HepG2 (cell line): ENCODE measurements around the gene NYNRIN. TPM values are rescaled to one million over a fixed set of nuclear protein-coding genes. Genes with fewer than 3 reads are reported as not detected.

Experiments used
- ATAC-seq: fragments of 200-7000 bp; cut with Tn5 transposase; 3 replicates; pipeline ENCODE4 v1.9.1; 2020; ENCODE audit warnings: mild to moderate bottlenecking, moderate library complexity
- BruUV-seq: library from RNA; stranded (reverse); fragments of 400-500 nt; replicated peaks from 2 replicates; lab custom pipeline; 2021; lab: Mats Ljungman, UMichigan
- CTCF ChIA-PET: fragments of 300-600 bp; formaldehyde crosslinking; extraction: SDS; loops from one replicate; lab custom pipeline; 2021; ENCODE audit warnings: low total read pairs, inconsistent platforms, low intra/inter-chr PET ratio; lab: Yijun Ruan, JAX
- POLR2A ChIA-PET: fragments of 350-600 bp; sonication (Branson Sonifier 250); formaldehyde crosslinking; loops from one replicate; lab custom pipeline; 2020; ENCODE audit warnings: antibody characterized with exemption, inconsistent platforms; lab: Yijun Ruan, JAX
- DNase-seq: peaks from one replicate; pipeline ENCODE4 v3.0.0-alpha.2; 2015; ENCODE audit warnings: low spot score
- FAIRE-seq: peaks from 3 replicates; lab custom pipeline; 2011; peaks lifted over from hg19 to GRCh38; lab: Jason Lieb, UNC
- H2AFZ ChIP-seq: one replicate; pipeline ENCODE4 v1.6.1; 2011; ENCODE audit warnings: low read length, inconsistent platforms
- H3K27ac ChIP-seq: fragments of 300-600 bp; 3 replicates; pipeline ENCODE4 v1.8.0; 2011; ENCODE audit warnings: mixed run types, mild to moderate bottlenecking, mixed read lengths, low read length, inconsistent platforms; ENCODE audit not compliant: insufficient read depth; ENCODE audit errors: extremely low read length
- H3K27me3 ChIP-seq, 2 experiments: fragments of 200-600 bp in 1 of 2; 2 replicates in 1 of 2; 3 replicates in 1 of 2; pipeline versions ENCODE4 v1.6.0 to v1.8.0; 2011; ENCODE audit warnings: low read length in 2 of 2, mild to moderate bottlenecking in 2 of 2, moderate library complexity in 2 of 2, inconsistent platforms in 1 of 2; ENCODE audit not compliant: insufficient read depth in 2 of 2, control insufficient read depth in 1 of 2
- H3K36me3 ChIP-seq, 2 experiments: fragments of 200-600 bp in 1 of 2; replicated peaks in 1 of 2; 2 replicates in 1 of 2; 3 replicates in 1 of 2; pipeline versions ENCODE4 v1.5.1 to v1.8.0; 2011; ENCODE audit warnings: low read length in 2 of 2, inconsistent platforms in 1 of 2; ENCODE audit not compliant: insufficient read depth in 2 of 2, control insufficient read depth in 1 of 2
- H3K4me1 ChIP-seq: 2 replicates; pipeline ENCODE4 v1.5.1; 2012; ENCODE audit warnings: low read length, inconsistent platforms; ENCODE audit not compliant: insufficient read depth
- H3K4me2 ChIP-seq: 2 replicates; pipeline ENCODE4 v1.6.0; 2011; ENCODE audit warnings: low read depth, low read length, inconsistent platforms
- H3K4me3 ChIP-seq, 3 experiments: fragments of 200-600 bp in 1 of 3; sonication (generic), shearing (Covaris generic) in 1 of 3; replicated peaks in 1 of 3; 2 replicates each; pipeline ENCODE4 v1.5.1; 2011 to 2016; ENCODE audit warnings: low read length in 3 of 3, inconsistent platforms in 2 of 3, low read depth in 2 of 3, mild to moderate bottlenecking in 2 of 3, control low read depth in 1 of 3, mixed read lengths in 1 of 3; ENCODE audit not compliant: insufficient read depth in 1 of 3
- H3K79me2 ChIP-seq: one replicate; pipeline ENCODE4 v1.6.1; 2011; ENCODE audit warnings: low read length, inconsistent platforms; ENCODE audit not compliant: insufficient read depth
- H3K9ac ChIP-seq: 2 replicates; pipeline ENCODE4 v1.6.0; 2011; ENCODE audit warnings: mild to moderate bottlenecking, low read depth, low read length, inconsistent platforms; ENCODE audit not compliant: insufficient read depth
- H3K9me3 ChIP-seq: 2 replicates; pipeline ENCODE4 v1.5.1; 2012; ENCODE audit warnings: mild to moderate bottlenecking, low read length
- H4K20me1 ChIP-seq: 2 replicates; pipeline ENCODE4 v1.6.0; 2011; ENCODE audit warnings: inconsistent platforms, mild to moderate bottlenecking, low read length, moderate library complexity; ENCODE audit not compliant: insufficient read depth
- CBX2 ChIP-seq, 2 experiments: fragments of 200-600 bp in 1 of 2; sonication (generic); formaldehyde crosslinking in 1 of 2; IDR thresholded peaks; 2 replicates each; pipeline versions ENCODE4 v1.7.0 to v1.8.1; 2018 to 2022; ENCODE audit warnings: low read depth in 2 of 2, low read length in 1 of 2, mild to moderate bottlenecking in 1 of 2, missing genetic modification reagents in 1 of 2
- FOXP4 ChIP-seq: sonication (generic); formaldehyde crosslinking; IDR thresholded peaks from 2 replicates; pipeline ENCODE4 v1.4.0; 2020; ENCODE audit warnings: missing genetic modification reagents
- HMG20A ChIP-seq: IDR thresholded peaks from 2 replicates; pipeline ENCODE4 v1.6.1; 2016; ENCODE audit warnings: borderline replicate concordance
- HMGA1 ChIP-seq: sonication (generic); formaldehyde crosslinking; conservative IDR thresholded peaks from 2 replicates; pipeline ENCODE4 v1.4.0; 2020; ENCODE audit warnings: missing genetic modification reagents
- HNF4A ChIP-seq: sonication (generic); formaldehyde crosslinking; IDR thresholded peaks from 2 replicates; pipeline ENCODE4 v1.4.0; 2020; ENCODE audit warnings: missing genetic modification reagents
- KAT8 ChIP-seq: IDR thresholded peaks from 2 replicates; pipeline ENCODE4 v1.6.1; 2016; ENCODE audit warnings: missing genetic modification reagents, missing compliant biosample characterization
- KMT2A ChIP-seq: sonication (generic); formaldehyde crosslinking; IDR thresholded peaks from 2 replicates; pipeline ENCODE4 v1.4.0; 2020; ENCODE audit warnings: missing genetic modification reagents
- MED8 ChIP-seq: sonication (generic); formaldehyde crosslinking; IDR thresholded peaks from 2 replicates; pipeline ENCODE4 v1.8.1; 2023; ENCODE audit warnings: mild to moderate bottlenecking, missing genetic modification reagents; ENCODE audit not compliant: insufficient replicate concordance
- NKX3-1 ChIP-seq: sonication (generic); formaldehyde crosslinking; IDR thresholded peaks from 2 replicates; pipeline ENCODE4 v1.5.0; 2020; ENCODE audit warnings: missing genetic modification reagents
- RNF2 ChIP-seq: fragments of 450-650 bp; conservative IDR thresholded peaks from 2 replicates; pipeline ENCODE4 v1.6.1; 2016; ENCODE audit warnings: low read depth
- SALL1 ChIP-seq: sonication (generic); formaldehyde crosslinking; IDR thresholded peaks from 2 replicates; pipeline ENCODE4 v1.8.0; 2022; ENCODE audit warnings: mild to moderate bottlenecking, missing genetic modification reagents
- ZBTB21 ChIP-seq: sonication (generic); formaldehyde crosslinking; IDR thresholded peaks from 2 replicates; pipeline ENCODE4 v1.4.0; 2020; ENCODE audit warnings: missing genetic modification reagents
- ZNF138 ChIP-seq: sonication (generic); formaldehyde crosslinking; IDR thresholded peaks from 2 replicates; pipeline ENCODE4 v1.5.0; 2020; ENCODE audit warnings: mild to moderate bottlenecking, low read depth, missing genetic modification reagents
- ZNF180 ChIP-seq: sonication (generic); formaldehyde crosslinking; IDR thresholded peaks from 2 replicates; pipeline ENCODE4 v1.4.0; 2020; ENCODE audit warnings: low read depth, missing genetic modification reagents, borderline replicate concordance
- ZNF24 ChIP-seq: fragments of 450-650 bp; IDR thresholded peaks from 2 replicates; pipeline ENCODE4 v1.6.1; 2017; ENCODE audit warnings: antibody characterized with exemption, mild to moderate bottlenecking
- ZNF547 ChIP-seq: sonication (generic); formaldehyde crosslinking; IDR thresholded peaks from 2 replicates; pipeline ENCODE4 v1.5.1; 2020; ENCODE audit warnings: mild to moderate bottlenecking, missing genetic modification reagents
- ZNF556 ChIP-seq: sonication (generic); formaldehyde crosslinking; IDR thresholded peaks from 2 replicates; pipeline ENCODE4 v1.4.0; 2020; ENCODE audit warnings: mild to moderate bottlenecking, missing genetic modification reagents, borderline replicate concordance
- ZNF674 ChIP-seq: sonication (generic); formaldehyde crosslinking; IDR thresholded peaks from 2 replicates; pipeline ENCODE4 v1.5.0; 2020; ENCODE audit warnings: low read depth, mild to moderate bottlenecking, missing genetic modification reagents
- ZNF737 ChIP-seq: sonication (generic); formaldehyde crosslinking; IDR thresholded peaks from 2 replicates; pipeline ENCODE4 v1.5.0; 2020; ENCODE audit warnings: missing genetic modification reagents, mild to moderate bottlenecking, borderline replicate concordance
- WGBS: methylation state at CpG from one replicate; pipeline ENCODE4 v1.1.6; 2017; ENCODE audit warnings: low lambda C conversion rate; 5-methylcytosine and 5-hydroxymethylcytosine counted together
- in situ Hi-C: cut with HindIII; loops from 2 replicates; pipeline ENCODE4 v1.10.0; 2017; ENCODE audit warnings: low pct_unique_long_range_greater_than_20kb; ENCODE audit not compliant: extremely low pct_ligation_motif_present
- intact Hi-C: fragments of 100-400 bp; cut with micrococcal nuclease; formaldehyde crosslinking; loops from one replicate; pipeline ENCODE4 v1.10.0; 2022; ENCODE audit not compliant: unreplicated experiment
- polyA plus RNA-seq, 8 experiments: library from polyadenylated mRNA; depleted of rRNA in 3 of 8; stranded (reverse) in 7 of 8; unstranded in 1 of 8; fragments of >200 nt; fragmentation: Illumina TruSeq in 4 of 8; extraction: Trizol in 4 of 8; gene quantifications; 2 replicates each; pipeline versions ENCODE4 v1.2.1 to v1.2.3, GENCODE V29; 2011 to 2016; ENCODE audit warnings: low read depth in 4 of 8, missing spikeins in 1 of 8, mixed read lengths in 1 of 8; ENCODE audit not compliant: insufficient read depth in 1 of 8
- total RNA-seq, 5 experiments: library from RNA; depleted of rRNA; stranded (reverse); fragments of >200 nt; fragmentation: Illumina TruSeq; extraction: Trizol; gene quantifications; 2 replicates each; pipeline ENCODE4 v1.2.3, GENCODE V29; 2016; ENCODE audit warnings: low read depth in 1 of 5

NYNRIN gene
- total and polyA plus RNA-seq, 2 of the 13 experiments (the other 11 are each of a cell fraction or from before 2014, with no cell fraction given) = 0.63 to 1.1 TPM

GRCh38 chr14:24385524-24385923, 13.3 kb upstream of the NYNRIN start:
- Histone ChIP-seq H3K36me3 (no peaks in the 10 kb centered on the region), H3K4me1 (peaks cover 19% of the 10 kb centered on the region), H3K79me2 (no peaks in the 10 kb centered on the region), H3K4me2 (no peak overlapping the region), H4K20me1 (no peaks in the 10 kb centered on the region), H3K9me3 (no peaks in the 10 kb centered on the region)
- no peak for ATAC-seq
- in situ Hi-C loops = no loop called here
- CTCF ChIA-PET = no interaction called here
- intact Hi-C loops = no loop called here
- no TSS peak for BruUV-seq
- POLR2A ChIA-PET = interaction anchor here (2.0 kb wide), 1 partner anchor 42 kb away, joined by 7 read pairs; no protein-coding TSS in a partner anchor
- 14% methylated on average over 4 of the region's 4 CpGs for WGBS
- TF ChIP-seq ZNF138 (CRISPR knock-in tag) (no peak), ZNF674 (CRISPR knock-in tag) (peak; percentile 25; the same call in 1 of the 2 replicates)
- TF ChIP-seq, all 625 proteins: peak for 1
- Histone ChIP-seq H3K4me3 (no peak overlapping the region), H3K27me3 (peaks cover 5 to 33% of the 10 kb centered on the region in 2 experiments; a peak in 4 of 5 replicates), H2AFZ (no peak overlapping the region), H3K27ac (no peak overlapping the region), H3K9ac (no peak overlapping the region)
- FAIRE-seq (no peak), DNase-seq (no peak)

- FAIRE-seq (no peak), DNase-seq (no peak), ATAC-seq (peak; percentile 58)
- Histone ChIP-seq H4K20me1 (no peaks in the 10 kb centered on the region), H3K27me3 (peaks cover 7 to 25% of the 10 kb centered on the region in 2 experiments; a peak in 4 of 5 replicates), H2AFZ (no peak overlapping the region), H3K27ac (no peak overlapping the region), H3K4me1 (peaks cover 33% of the 10 kb centered on the region), H3K79me2 (no peaks in the 10 kb centered on the region), H3K4me2 (peak overlapping the region; percentile 44), H3K4me3 (no peak overlapping the region), H3K36me3 (no peaks in the 10 kb centered on the region), H3K9me3 (no peaks in the 10 kb centered on the region), H3K9ac (no peak overlapping the region)
- no TSS peak for BruUV-seq
- CTCF ChIA-PET = interaction anchor here (0.9 kb wide), 1 partner anchor 25 kb away, joined by 3 read pairs; no protein-coding TSS in a partner anchor
- in situ Hi-C loops (no loop called here), intact Hi-C loops (loop anchor here (2.0 kb wide), 2 partner anchors 14 to 26 kb away; no protein-coding TSS in a partner anchor)
- POLR2A ChIA-PET = interaction anchor here (1.0 to 2.0 kb wide), 2 partner anchors 12 to 41 kb away, joined by 3 to 7 read pairs; partner anchors contain the start of gene NYNRIN
- WGBS = 2% methylated on average over 2 of the region's 2 CpGs
- TF ChIP-seq ZNF24 (no peak), SALL1 (CRISPR knock-in tag) (peak; percentile 4; the same call in 1 of the 2 replicates), KAT8 (CRISPR knock-in tag) (no peak), ZNF180 (no peak), ZBTB21 (CRISPR knock-in tag) (no peak), MED8 (CRISPR knock-in tag) (no peak), KMT2A (CRISPR knock-in tag) (no peak), HMG20A (no peak), ZNF547 (CRISPR knock-in tag) (no peak), RNF2 (no peak), HMGA1 (no peak), FOXP4 (peak; percentile 1; the same call in 1 of the 2 replicates), CBX2 (IDR thresholded peaks at IDR 0.05; ENCODE audit: low read depth, low read length) (no peak), CBX2 (CRISPR knock-in tag; IDR thresholded peaks at IDR 0.05; ENCODE audit: low read depth) (peak; percentile 61; the same call in 1 of the 2 replicates), ZNF737 (no peak), NKX3-1 (CRISPR knock-in tag) (no peak), HNF4A (CRISPR knock-in tag) (no peak), ZNF556 (CRISPR knock-in tag) (peak; percentile 59; the same call in 1 of the 2 replicates)
These were observed 11.8 kb upstream of the NYNRIN start for GRCh38 chr14:24387009-24387345.
